Stimulated activated CD4-positive, alpha-beta T cell treated with anti-CD3 and anti-CD28 coated beads, Interleukin-4, amount 100 ng/mL, for 1 hour (primary cell): ENCODE measurements around the gene TWIST2.

Source experiments
- DNase-seq: peaks from one replicate; pipeline ENCODE4 v3.0.0-alpha.2; 2020

Gene TWIST2

GRCh38 chr2:238945433-238946150, 97.7 kb downstream of the TWIST2 start:
- DNase-seq: no peak

GRCh38 chr2:238946318-238947242, 98.7 kb downstream of the TWIST2 start:
- DNase-seq: no peak

- DNase-seq: no peak
These were observed 99.4 kb downstream of the TWIST2 start for GRCh38 chr2:238947243-238947760.

GRCh38 chr2:238947920-238948710, 100.2 kb downstream of the TWIST2 start:
- DNase-seq: no peak

- DNase-seq: no peak
These were observed 101.1 kb downstream of the TWIST2 start for GRCh38 chr2:238948765-238949641.

GRCh38 chr2:238949710-238950345, 101.9 kb downstream of the TWIST2 start:
- DNase-seq: no peak

GRCh38 chr2:238950551-238950950, 102.7 kb downstream of the TWIST2 start:
- DNase-seq: no peak

- DNase-seq: no peak
These were observed 104.5 kb downstream of the TWIST2 start for GRCh38 chr2:238952261-238952919.

- DNase-seq: no peak
These were observed 107.1 kb downstream of the TWIST2 start for GRCh38 chr2:238954841-238955591.

GRCh38 chr2:238955648-238956531, 108.0 kb downstream of the TWIST2 start:
- DNase-seq: no peak

GRCh38 chr2:238956676-238957075, 108.8 kb downstream of the TWIST2 start:
- no peak for DNase-seq
